Epithelial cell of alveolus of lung (primary cell): ENCODE measurements around the gene TF. TPM values are rescaled to one million over a fixed set of nuclear protein-coding genes. Genes with fewer than 3 reads are reported as not detected.

Experiments used
- total RNA-seq: library from RNA; depleted of rRNA; stranded (reverse); fragments of >200 nt; gene quantifications from 2 replicates; pipeline ENCODE4 v1.2.1, GENCODE V29; 2015

TF gene
- 0.08 and 0.13 TPM in 2 replicates for total RNA-seq

GRCh38 chr3:133745981-133746711, at the start of gene TF:
Gene TF, plus strand, starts transcription at chr3:133746393. Its CDS starts 48 bp downstream, at chr3:133746441.

GRCh38 chr3:133805702-133806475, 59.7 kb downstream of the TF start, which contains the start of gene SRPRB:
Gene SRPRB, plus strand, starts transcription at chr3:133805815. Its CDS starts 34 bp downstream, at chr3:133805849.

Other genes starting within 250 kb of the TF start
- gene CDV3, start 172.7 kb upstream of the TF start, total RNA-seq, result 134 and 140 TPM in 2 replicates
- gene TOPBP1, start 84.5 kb upstream of the TF start, total RNA-seq, result 18.1 and 32.3 TPM in 2 replicates
- gene SRPRB, start 59.4 kb downstream of the TF start, total RNA-seq, result 31.2 and 51.6 TPM in 2 replicates
- 0.40 and 0.65 TPM in 2 replicates for gene RAB6B, start 149.5 kb downstream of the TF start, total RNA-seq